Neural cell (in vitro differentiated cells): Measurements from ENCODE around the gene PGAP6. TPM values are rescaled to one million over a fixed set of nuclear protein-coding genes. Genes with fewer than 3 reads are reported as not detected.

Experiments used
- polyA plus RNA-seq: library from polyadenylated mRNA; depleted of rRNA; stranded (reverse); fragments of >200 nt; gene quantifications from 2 replicates; pipeline ENCODE4 v1.2.3, GENCODE V29; 2014

PGAP6 gene
- polyA plus RNA-seq, 1 donor from 2014 or later = 47.3 TPM

Other genes with a start within 250 kb of the PGAP6 start
- 6.1 and 11.5 TPM in 2 replicates for gene NPRL3, start 243.3 kb downstream of the PGAP6 start, polyA plus RNA-seq
- not detected in 2 replicates for gene HBZ, start 229.3 kb downstream of the PGAP6 start, polyA plus RNA-seq
- not detected in 2 replicates for gene HBM, start 216.0 kb downstream of the PGAP6 start, polyA plus RNA-seq
- not detected in 2 replicates for gene HBA2, start 209.1 kb downstream of the PGAP6 start, polyA plus RNA-seq
- gene HBA1, start 205.3 kb downstream of the PGAP6 start, polyA plus RNA-seq = not detected in 2 replicates
- 3.9 and 4.5 TPM in 2 replicates for gene HBQ1, start 201.5 kb downstream of the PGAP6 start, polyA plus RNA-seq
- 564 and 580 TPM in 2 replicates for gene LUC7L, start 152.5 kb downstream of the PGAP6 start, polyA plus RNA-seq
- gene FAM234A, start 147.2 kb downstream of the PGAP6 start, polyA plus RNA-seq = 29.9 and 31.7 TPM in 2 replicates
- gene RGS11, start 106.0 kb downstream of the PGAP6 start, polyA plus RNA-seq = 3.5 and 4.7 TPM in 2 replicates
- gene ARHGDIG, start 101.4 kb downstream of the PGAP6 start, polyA plus RNA-seq = 176 and 247 TPM in 2 replicates
- 109 and 142 TPM in 2 replicates for gene PDIA2, start 98.8 kb downstream of the PGAP6 start, polyA plus RNA-seq
- 30.5 and 34.3 TPM in 2 replicates for gene AXIN1, start 29.3 kb downstream of the PGAP6 start, polyA plus RNA-seq
- gene MRPL28, start 11.4 kb downstream of the PGAP6 start, polyA plus RNA-seq = 134 and 182 TPM in 2 replicates
- 63.4 and 65.2 TPM in 2 replicates for gene NME4, start 15.2 kb upstream of the PGAP6 start, polyA plus RNA-seq
- gene DECR2, start 19.9 kb upstream of the PGAP6 start, polyA plus RNA-seq = 58.8 and 71.8 TPM in 2 replicates
- gene RAB11FIP3, start 43.7 kb upstream of the PGAP6 start, polyA plus RNA-seq = 55.0 and 60.4 TPM in 2 replicates
- gene CAPN15, start 145.7 kb upstream of the PGAP6 start, polyA plus RNA-seq = 11.5 and 15.6 TPM in 2 replicates
- not detected in 2 replicates for gene PRR35, start 178.4 kb upstream of the PGAP6 start, polyA plus RNA-seq
- gene NHLRC4, start 185.0 kb upstream of the PGAP6 start, polyA plus RNA-seq = not detected in 2 replicates
- gene PIGQ, start 188.0 kb upstream of the PGAP6 start, polyA plus RNA-seq = 69.2 and 78.8 TPM in 2 replicates
- gene RAB40C, start 208.1 kb upstream of the PGAP6 start, polyA plus RNA-seq = 40.7 and 44.5 TPM in 2 replicates
- gene WFIKKN1, start 249.0 kb upstream of the PGAP6 start, polyA plus RNA-seq = 0.43 and 1.1 TPM in 2 replicates